Gastroesophageal sphincter (tissue), 3 donors: ENCODE data around the gene C1GALT1C1.

Experiments used
- CTCF ChIP-seq, 4 experiments: fragments of 200-600 bp in 2 of 4; fragments of 450-650 bp in 2 of 4; sonication (generic) in 1 of 4; IDR thresholded peaks; one replicate each; pipeline ENCODE4 v1.5.1; 2017 to 2019; ENCODE audit warnings: antibody characterized with exemption in 4 of 4, mild to moderate bottlenecking in 2 of 4, moderate library complexity in 2 of 4
- EP300 ChIP-seq: sonication (generic); formaldehyde crosslinking; IDR thresholded peaks from one replicate; pipeline ENCODE4 v1.6.1; 2017; ENCODE audit warnings: antibody characterized with exemption, mild to moderate bottlenecking
- POLR2A ChIP-seq, 2 donors: fragments of 450-650 bp; IDR thresholded peaks; one replicate each; pipeline ENCODE4 v1.6.1; 2017; ENCODE audit warnings: antibody characterized with exemption in 2 of 2, mild to moderate bottlenecking in 2 of 2, moderate library complexity in 1 of 2
- POLR2AphosphoS5 ChIP-seq: sonication (generic); formaldehyde crosslinking; IDR thresholded peaks from one replicate; pipeline ENCODE4 v1.6.1; 2017; ENCODE audit warnings: antibody characterized with exemption

GRCh38 chrX:120617996-120618630 lies 11.7 kb downstream of the C1GALT1C1 start:
- TF ChIP-seq EP300 (no peak), CTCF (IDR thresholded peaks at IDR 0.05) (no peak), POLR2A (IDR thresholded peaks at IDR 0.05) (no peak), POLR2AphosphoS5 (no peak)
